Measurements from ENCODE around the gene MICAL3.
A peak's percentile ranks its signal among the peaks of the same experiment; 100 is the strongest.
"Not testable (repeated sequence)": the region's sequence is repeated elsewhere in the genome, so short reads cannot be mapped to it uniquely, and the experiment has no call there.

Gene MICAL3

DNA sequence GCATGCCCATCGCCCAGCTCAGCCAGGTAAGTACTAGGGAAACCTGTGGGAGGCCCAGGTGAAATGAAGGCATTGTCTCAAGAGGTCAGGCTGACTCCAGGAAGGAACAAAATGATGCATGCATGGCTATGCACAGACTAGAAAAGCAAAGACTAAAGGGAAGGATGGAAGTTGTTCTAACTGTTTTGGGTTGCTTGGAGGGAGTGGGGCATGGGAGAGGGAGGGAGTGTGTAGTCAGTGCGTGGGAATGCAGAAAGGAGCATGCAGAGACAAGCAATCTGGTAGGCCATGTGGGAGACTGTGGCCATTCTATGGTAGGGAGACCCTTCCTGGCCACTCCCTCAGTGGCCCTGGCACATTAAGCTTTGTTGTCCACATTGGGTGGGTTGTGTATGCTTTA, 2.9 kb downstream of the MICAL3 start:
- H3K36me3 ChIP-seq: no peaks in the 10 kb centered on the region
- H3K4me1 ChIP-seq: peaks cover 17% of the 10 kb centered on the region
- TF ChIP-seq Cebpa-rat (IDR thresholded peaks at IDR 0.05): no peak
- H3K4me2 ChIP-seq: no peak overlapping the region
- no peak overlapping the region for H3K27ac ChIP-seq
- no peak overlapping the region for H3K4me3 ChIP-seq
- peaks cover 22% of the 10 kb centered on the region for H4K20me1 ChIP-seq
- H3K27me3 ChIP-seq: peaks cover 39% of the 10 kb centered on the region
- H3K9me3 ChIP-seq: no peaks in the 10 kb centered on the region
- no peak overlapping the region for H3K9ac ChIP-seq

- not testable (repeated sequence) for H3K9ac ChIP-seq
- H4K20me1 ChIP-seq: peaks cover 22% of the 10 kb centered on the region
Measured at GRCh38 chr22:18020743-18021142, 3.6 kb downstream of the MICAL3 start.

DNA sequence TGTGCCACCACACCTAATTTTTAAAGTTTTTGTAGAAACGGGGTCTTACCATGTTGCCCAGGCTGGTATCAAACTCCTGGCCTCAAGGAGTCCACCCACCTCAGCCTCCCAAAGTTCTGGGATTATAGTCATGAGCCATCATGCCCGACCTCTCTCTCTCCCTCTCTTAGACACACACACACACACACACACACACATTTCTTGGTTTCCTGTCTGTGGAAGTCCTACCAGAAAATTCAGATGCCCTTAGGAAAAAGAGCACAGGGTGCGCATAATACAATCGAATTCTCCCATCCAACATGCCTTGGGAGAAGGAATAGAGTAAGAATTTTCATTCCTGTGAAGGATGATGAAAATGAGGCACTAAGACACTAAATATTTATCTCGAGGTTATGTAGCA, 10.4 kb downstream of the MICAL3 start:
- no peak for TF ChIP-seq Cebpa-rat (IDR thresholded peaks at IDR 0.05)
- Histone ChIP-seq H4K20me1 (no peaks in the 10 kb centered on the region), H3K4me3 (no peak overlapping the region), H3K27me3 (no peaks in the 10 kb centered on the region), H3K27ac (no peak overlapping the region), H3K36me3 (no peaks in the 10 kb centered on the region), H3K4me1 (peaks cover 9% of the 10 kb centered on the region), H3K4me2 (no peak overlapping the region), H3K9me3 (no peaks in the 10 kb centered on the region), H3K9ac (no peak overlapping the region)

More at GRCh38 chr22:18020743-18021142, 3.6 kb downstream of the MICAL3 start:
- H3K27me3 ChIP-seq: peaks cover 39% of the 10 kb centered on the region
- peaks cover 17% of the 10 kb centered on the region for H3K4me1 ChIP-seq
- H3K4me3 ChIP-seq, H3K9me3 ChIP-seq, H3K36me3 ChIP-seq, H3K27ac ChIP-seq, H3K4me2 ChIP-seq: not testable (repeated sequence)

DNA sequence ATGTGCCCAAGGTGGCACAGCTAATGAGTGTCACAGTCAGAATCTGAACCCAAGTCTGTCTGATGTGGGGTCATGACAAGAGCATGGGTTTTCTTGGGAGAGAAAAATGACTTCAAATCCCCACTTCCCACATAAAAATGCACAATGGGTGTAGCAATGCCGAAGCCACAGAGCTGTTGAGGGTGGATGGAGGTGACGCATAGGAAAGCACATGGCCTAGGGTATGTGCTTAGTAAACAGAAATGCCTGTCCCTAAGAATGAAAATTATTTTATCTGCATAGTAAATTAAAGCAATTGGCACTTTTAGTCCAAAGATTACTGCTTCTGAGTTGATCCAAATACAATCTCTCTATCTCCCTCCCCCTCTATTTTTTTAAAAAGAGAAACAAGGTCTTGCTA, 10.9 kb downstream of the MICAL3 start:
- Histone ChIP-seq H3K4me3 (no peak overlapping the region), H3K4me1 (peaks cover 9% of the 10 kb centered on the region), H3K27ac (no peak overlapping the region), H3K4me2 (no peak overlapping the region), H4K20me1 (no peaks in the 10 kb centered on the region), H3K27me3 (no peaks in the 10 kb centered on the region), H3K9ac (no peak overlapping the region), H3K9me3 (no peaks in the 10 kb centered on the region), H3K36me3 (no peaks in the 10 kb centered on the region)
- TF ChIP-seq Cebpa-rat (IDR thresholded peaks at IDR 0.05): no peak

DNA sequence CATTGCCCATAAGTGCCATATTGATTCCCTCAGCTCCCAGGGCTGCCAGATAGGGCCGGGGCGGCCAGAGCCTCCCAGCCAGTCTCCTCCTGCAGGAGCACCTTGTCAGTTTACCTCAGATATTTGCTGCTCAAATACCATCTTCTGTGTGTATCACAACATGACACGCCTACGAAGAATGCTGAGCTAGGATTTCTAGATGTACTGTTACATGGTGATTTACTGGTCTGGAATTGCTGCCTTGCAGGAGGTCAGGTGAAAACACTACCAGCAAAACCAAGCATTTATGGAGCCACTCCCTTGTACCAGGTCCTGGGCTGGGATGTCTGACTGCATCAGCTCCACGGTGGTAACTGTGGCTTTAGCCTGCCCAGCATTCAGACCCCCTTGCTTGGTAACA, 11.8 kb downstream of the MICAL3 start:
- Histone ChIP-seq H3K9ac (no peak overlapping the region), H3K9me3 (no peaks in the 10 kb centered on the region), H3K27me3 (no peaks in the 10 kb centered on the region), H3K4me2 (no peak overlapping the region), H3K4me3 (no peak overlapping the region), H3K4me1 (peaks cover 9% of the 10 kb centered on the region), H3K36me3 (no peaks in the 10 kb centered on the region), H3K27ac (no peak overlapping the region), H4K20me1 (no peaks in the 10 kb centered on the region)
- TF ChIP-seq Cebpa-rat (IDR thresholded peaks at IDR 0.05): no peak

DNA sequence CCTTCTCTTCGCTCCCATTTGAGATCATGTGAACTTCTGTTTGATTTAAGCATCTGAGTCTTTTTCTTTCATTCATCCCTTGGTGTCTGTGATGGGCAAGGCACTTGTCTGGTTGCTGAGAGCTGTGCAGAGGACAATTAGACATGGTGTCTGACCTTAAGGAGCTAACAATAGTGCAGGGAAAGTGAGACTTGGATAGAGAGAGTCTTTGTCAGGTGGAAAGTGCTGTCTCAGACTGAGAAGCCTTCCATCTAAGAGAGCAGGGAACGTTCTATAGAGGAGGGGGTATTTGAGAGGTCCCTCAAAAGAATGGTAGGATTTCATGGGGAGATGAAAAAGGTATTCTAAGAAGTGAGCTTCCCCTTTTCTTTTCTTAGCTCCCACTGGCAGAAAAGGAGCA, 14.1 kb downstream of the MICAL3 start:
- H3K4me3 ChIP-seq: no peak overlapping the region

DNA sequence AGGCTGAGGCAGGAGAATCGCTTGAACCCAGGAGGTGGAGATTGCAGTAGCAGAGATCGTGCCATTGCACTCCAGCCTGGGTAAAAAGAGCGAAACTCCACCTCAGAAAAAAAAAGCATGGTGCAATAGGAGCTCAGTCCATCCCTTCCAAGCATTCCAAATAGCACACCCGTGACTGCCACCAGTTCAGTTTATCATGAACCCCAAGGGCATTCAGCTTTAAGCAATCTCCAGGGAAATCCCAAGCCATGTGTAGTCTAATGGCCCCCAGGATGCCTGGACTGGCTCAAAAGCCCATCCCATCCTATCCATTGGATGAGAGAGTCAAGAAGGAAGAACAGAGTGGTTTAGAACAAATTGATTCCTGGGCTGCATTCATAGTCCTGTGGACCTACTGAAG, 16.2 kb downstream of the MICAL3 start:
- Histone ChIP-seq H3K27me3 (no peaks in the 10 kb centered on the region), H3K9me3 (no peaks in the 10 kb centered on the region), H3K4me2 (no peak overlapping the region), H3K27ac (no peak overlapping the region), H3K9ac (no peak overlapping the region), H3K36me3 (no peaks in the 10 kb centered on the region), H3K4me3 (no peak overlapping the region), H4K20me1 (no peaks in the 10 kb centered on the region), H3K4me1 (peaks cover 44% of the 10 kb centered on the region)
- TF ChIP-seq Cebpa-rat (IDR thresholded peaks at IDR 0.05): no peak

More for the DNA sequence above, 14.1 kb downstream of the MICAL3 start:
- H3K27ac ChIP-seq: no peak overlapping the region
- no peaks in the 10 kb centered on the region for H3K9me3 ChIP-seq
- H3K4me2 ChIP-seq: no peak overlapping the region
- H3K27me3 ChIP-seq: no peaks in the 10 kb centered on the region
- H3K9ac ChIP-seq: no peak overlapping the region
- peaks cover 23% of the 10 kb centered on the region for H3K4me1 ChIP-seq
- no peaks in the 10 kb centered on the region for H4K20me1 ChIP-seq
- TF ChIP-seq Cebpa-rat (IDR thresholded peaks at IDR 0.05): no peak
- H3K36me3 ChIP-seq: no peaks in the 10 kb centered on the region

GRCh38 chr22:18005201-18005926, 19.0 kb downstream of the MICAL3 start:
- H3K27me3 ChIP-seq: peaks cover 3% of the 10 kb centered on the region; the same call in 1 of the 2 replicates
- peaks cover 48% of the 10 kb centered on the region for H3K4me1 ChIP-seq
- no peaks in the 10 kb centered on the region for H3K36me3 ChIP-seq
- peak overlapping the region; percentile 42; the same call in 1 of the 2 replicates for H3K9ac ChIP-seq
- 0 out of 2 replicates have a peak overlapping the region, but pooled peaks have one; percentile 38 for H3K4me3 ChIP-seq
- H3K9me3 ChIP-seq: no peaks in the 10 kb centered on the region
- H4K20me1 ChIP-seq: peaks cover 4% of the 10 kb centered on the region
- no peak for TF ChIP-seq Cebpa-rat (IDR thresholded peaks at IDR 0.05)
- peak overlapping the region; percentile 62 for H3K27ac ChIP-seq
- peak overlapping the region; percentile 78 for H3K4me2 ChIP-seq

DNA sequence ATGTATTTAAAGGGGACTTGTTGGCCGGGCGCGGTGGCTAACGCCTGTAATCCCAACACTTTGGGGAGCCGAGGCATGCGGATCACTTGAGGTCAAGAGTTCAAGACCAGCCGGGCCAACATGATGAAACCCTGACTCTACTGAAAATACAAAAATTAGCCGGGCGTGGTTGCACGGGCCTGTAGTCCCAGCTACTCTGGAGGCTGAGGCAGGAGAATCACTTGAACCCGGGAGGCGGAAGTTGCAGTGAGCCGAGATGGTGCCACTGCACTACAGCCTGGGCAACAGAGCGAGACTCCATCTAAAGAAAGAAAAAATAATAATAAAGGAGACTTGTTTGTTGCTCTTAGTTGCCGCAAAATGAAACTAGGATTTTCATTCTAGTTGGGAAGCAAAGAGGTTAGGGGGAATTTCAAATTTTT, 22.5 kb downstream of the MICAL3 start:
- not testable (repeated sequence) for H3K36me3 ChIP-seq, H3K27me3 ChIP-seq, H3K9ac ChIP-seq, H3K9me3 ChIP-seq
- Histone ChIP-seq H3K27ac (peak overlapping the region; percentile 97), H3K4me1 (peaks cover 79% of the 10 kb centered on the region), H4K20me1 (peaks cover 38% of the 10 kb centered on the region), H3K4me3 (peak overlapping the region; percentile 98), H3K4me2 (peak overlapping the region; percentile 97)

GRCh38 chr22:18001040-18001893, 23.1 kb downstream of the MICAL3 start:
- Histone ChIP-seq H3K4me1 (peaks cover 82% of the 10 kb centered on the region), H3K4me2 (peak overlapping the region; percentile 97), H3K27me3 (peaks cover 10% of the 10 kb centered on the region; the same call in 1 of the 2 replicates), H3K27ac (peak overlapping the region; percentile 97), H3K9me3 (no peaks in the 10 kb centered on the region), H3K36me3 (no peaks in the 10 kb centered on the region), H3K4me3 (peak overlapping the region; percentile 98), H4K20me1 (peaks cover 44% of the 10 kb centered on the region), H3K9ac (peak overlapping the region; percentile 94)
- no peak for TF ChIP-seq Cebpa-rat (IDR thresholded peaks at IDR 0.05)

Measured in BLaER1 (cell line).